GM10266 (cell line): ENCODE measurements around the gene CPB2.

Experiments
- DNase-seq: peaks from one replicate; pipeline ENCODE4 v3.0.0; 2012; ENCODE audit errors: extremely low spot score
- CTCF ChIP-seq: IDR thresholded peaks from 2 replicates; pipeline ENCODE4 v1.5.1; 2012; ENCODE audit warnings: mild to moderate bottlenecking, low read depth; ENCODE audit not compliant: control insufficient read depth, insufficient read depth; ENCODE audit errors: missing control alignments

Gene CPB2

GRCh38 chr13:46035066-46035465 is 69.8 kb downstream of the CPB2 start:
- no peak for TF ChIP-seq CTCF
- DNase-seq = no peak

GRCh38 chr13:46032341-46032740 is 72.5 kb downstream of the CPB2 start:
- DNase-seq = no peak
- no peak for TF ChIP-seq CTCF

GRCh38 chr13:46031581-46032263 is 73.1 kb downstream of the CPB2 start:
- TF ChIP-seq CTCF = no peak
- DNase-seq = no peak

- TF ChIP-seq CTCF = no peak
- no peak for DNase-seq
These were observed 79.7 kb downstream of the CPB2 start for GRCh38 chr13:46025157-46025556.

DNA sequence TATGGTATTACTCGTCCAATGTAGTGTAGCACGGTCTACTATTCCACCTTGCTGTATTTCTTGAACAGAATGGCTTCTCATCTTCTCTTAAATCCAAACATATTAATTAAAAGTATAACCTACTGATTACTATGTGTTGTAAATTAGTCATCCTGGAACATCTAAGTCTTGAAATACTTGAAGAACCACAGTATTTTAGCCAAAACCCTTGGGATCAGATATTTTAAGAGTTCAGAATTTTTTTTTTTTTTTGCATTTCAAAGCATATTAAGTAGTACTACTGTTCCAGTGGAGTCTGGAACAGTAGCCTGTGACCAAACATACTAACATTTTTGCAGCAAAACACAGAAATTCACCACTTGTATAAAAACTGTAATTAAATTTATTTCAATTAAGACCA is 82.4 kb downstream of the CPB2 start:
- no peak for TF ChIP-seq CTCF
- no peak for DNase-seq

- no peak for TF ChIP-seq CTCF
These were observed 88.6 kb downstream of the CPB2 start for GRCh38 chr13:46016216-46016615.

DNA sequence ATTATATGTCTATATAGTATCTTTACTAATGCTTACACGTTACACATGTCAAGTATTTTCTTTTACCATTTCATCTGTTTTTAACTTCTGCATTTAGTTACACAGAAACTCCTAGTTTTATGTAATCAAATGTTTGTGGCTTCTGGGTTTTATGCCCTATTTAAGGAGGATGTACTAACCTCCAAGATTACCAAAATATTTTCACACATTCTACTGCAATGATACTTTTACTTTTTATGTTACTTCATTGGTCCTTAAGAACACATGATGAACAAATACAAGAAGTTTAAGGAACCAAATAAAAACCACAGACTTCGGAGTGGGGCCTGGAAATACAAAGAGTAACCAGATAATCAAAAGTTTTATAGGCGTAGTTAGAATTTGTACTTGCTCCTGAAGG is 89.5 kb downstream of the CPB2 start:
- no peak for TF ChIP-seq CTCF
- no peak for DNase-seq

More at GRCh38 chr13:46016216-46016615, 88.6 kb downstream of the CPB2 start:
- DNase-seq = no peak
